Testis (tissue), 3 donors: ENCODE measurements around the gene PIK3R2. TPM values are rescaled to one million over a fixed set of nuclear protein-coding genes. Genes with fewer than 3 reads are reported as not detected.
A peak's percentile ranks its signal among the peaks of the same experiment; 100 is the strongest.

Source experiments
- DNase-seq: peaks from one replicate; pipeline ENCODE4 v3.0.0-alpha.2; 2019
- H3K27ac ChIP-seq, 2 donors: fragments of 200-600 bp; sonication (generic); one replicate each; pipeline ENCODE4 v1.5.1; 2019
- H3K27me3 ChIP-seq: fragments of 200-600 bp; sonication (generic); one replicate; pipeline ENCODE4 v1.5.1; 2019
- H3K36me3 ChIP-seq: fragments of 200-600 bp; sonication (generic); one replicate; pipeline ENCODE4 v1.5.1; 2017; ENCODE audit warnings: low read depth; ENCODE audit errors: missing control alignments
- H3K4me1 ChIP-seq: fragments of 200-600 bp; sonication (generic); one replicate; pipeline ENCODE4 v1.5.1; 2019
- H3K4me3 ChIP-seq, 2 donors: fragments of 200-600 bp; sonication (generic); one replicate each; pipeline ENCODE4 v1.5.1; 2017 to 2019
- H3K9me3 ChIP-seq: fragments of 200-600 bp; sonication (generic); one replicate; pipeline ENCODE4 v1.5.1; 2017
- CTCF ChIP-seq, 3 experiments: fragments of 450-650 bp in 2 of 3; fragments of 200-600 bp in 1 of 3; sonication (generic) in 1 of 3; IDR thresholded peaks; one replicate each; pipeline ENCODE4 v1.5.1; 2016 to 2019; ENCODE audit warnings: antibody characterized with exemption in 3 of 3, mild to moderate bottlenecking in 2 of 3, moderate library complexity in 1 of 3
- POLR2A ChIP-seq: fragments of 450-650 bp; IDR thresholded peaks from one replicate; pipeline ENCODE4 v1.6.1; 2017; ENCODE audit warnings: antibody characterized with exemption, mild to moderate bottlenecking, moderate library complexity
- WGBS, 2 donors: methylation state at CpG; one replicate each; pipeline ENCODE4 v1.1.5; 2018; 5-methylcytosine and 5-hydroxymethylcytosine counted together
- intact Hi-C: fragments of 100-400 bp; cut with DNase I; formaldehyde crosslinking; loops from one replicate; pipeline ENCODE4 v1.15.1; 2023; ENCODE audit warnings: low total_unique reads
- polyA plus RNA-seq: library from polyadenylated mRNA; stranded (reverse); fragments of 350-450 nt; fragmentation: Illumina TruSeq; extraction: RNeasy Lipid Tissue Mini Kit (QIAGEN cat#74804); gene quantifications from one replicate; pipeline ENCODE4 v1.2.3, GENCODE V29; 2014; ENCODE audit warnings: low read depth, low replicate concordance; ENCODE audit not compliant: insufficient read depth
- total RNA-seq, 2 donors: library from RNA; depleted of rRNA; stranded (reverse); fragments of >200 nt; gene quantifications; one replicate each; pipeline ENCODE4 v1.2.3, GENCODE V29; 2016

The PIK3R2 gene
- total and polyA plus RNA-seq, 3 donors from 2014 or later, result 21.0 to 94.3 (median 87.6) TPM

- peak; percentile 26 for DNase-seq
- peak overlapping the region; percentile 62 to 85 for H3K27ac ChIP-seq
- H3K4me1 ChIP-seq, result peaks cover 15% of the 10 kb centered on the region
- WGBS, 2 donors, result 3 to 7% methylated on average over 17 to 46 of the region's 46 CpGs
- no peaks in the 10 kb centered on the region for H3K9me3 ChIP-seq
- no peaks in the 10 kb centered on the region for H3K36me3 ChIP-seq
- H3K4me3 ChIP-seq, result peak overlapping the region; percentile 63 to 83
- intact Hi-C loops, result no loop called here
- H3K27me3 ChIP-seq, result no peaks in the 10 kb centered on the region
- TF ChIP-seq POLR2A, result no peak
- TF ChIP-seq CTCF (IDR thresholded peaks at IDR 0.05), result peak in 1 of 3 experiments; percentile 4
Observed at GRCh38 chr19:18193388-18194180, 40.6 kb downstream of the PIK3R2 start.

- 38 to 50% methylated on average over 12 of the region's 12 CpGs for WGBS, 2 donors
- intact Hi-C loops, result no loop called here
- H3K36me3 ChIP-seq, result no peaks in the 10 kb centered on the region
Observed at GRCh38 chr19:18194181-18194530, 41.2 kb downstream of the PIK3R2 start.

GRCh38 chr19:18194554-18195238 lies 41.7 kb downstream of the PIK3R2 start:
- intact Hi-C loops, result no loop called here
- Histone ChIP-seq H3K36me3 (no peaks in the 10 kb centered on the region), H3K4me1 (peaks cover 15% of the 10 kb centered on the region), H3K9me3 (no peaks in the 10 kb centered on the region), H3K4me3 (peak overlapping the region in 1 of 2 donors; percentile 83), H3K27ac (no peak overlapping the region), H3K27me3 (no peaks in the 10 kb centered on the region)
- no peak for TF ChIP-seq CTCF (IDR thresholded peaks at IDR 0.05)
- DNase-seq, result peak; percentile 59
- WGBS, 2 donors, result 19 to 38% methylated on average over 8 to 25 of the region's 27 CpGs

More at GRCh38 chr19:18194181-18194530, 41.2 kb downstream of the PIK3R2 start:
- Histone ChIP-seq H3K4me3 (peak overlapping the region; percentile 63 to 83), H3K9me3 (no peaks in the 10 kb centered on the region), H3K4me1 (peaks cover 15% of the 10 kb centered on the region), H3K27me3 (no peaks in the 10 kb centered on the region), H3K27ac (peak overlapping the region in 1 of 2 donors; percentile 85)
- TF ChIP-seq POLR2A, result no peak
- no peak for TF ChIP-seq CTCF (IDR thresholded peaks at IDR 0.05)
- no peak for DNase-seq

- H3K36me3 ChIP-seq, result no peaks in the 10 kb centered on the region
Observed at GRCh38 chr19:18196511-18196845, 43.5 kb downstream of the PIK3R2 start.

More at GRCh38 chr19:18196511-18196845, 43.5 kb downstream of the PIK3R2 start:
- no peak for TF ChIP-seq CTCF (IDR thresholded peaks at IDR 0.05)
- no peak for TF ChIP-seq POLR2A
- Histone ChIP-seq H3K27ac (no peak overlapping the region), H3K9me3 (no peaks in the 10 kb centered on the region), H3K27me3 (no peaks in the 10 kb centered on the region), H3K4me1 (peaks cover 15% of the 10 kb centered on the region), H3K4me3 (no peak overlapping the region)
- 90 to 91% methylated on average over 7 of the region's 7 CpGs for WGBS, 2 donors
- intact Hi-C loops, result no loop called here
- no peak for DNase-seq
